Mucosa of gallbladder (tissue), 1 donor: Measurements from ENCODE around the gene THUMPD2. TPM values are rescaled to one million over a fixed set of nuclear protein-coding genes. Genes with fewer than 3 reads are reported as not detected.
"Not testable (repeated sequence)": the region's sequence is repeated elsewhere in the genome, so short reads cannot be mapped to it uniquely, and the experiment has no call there.

ENCODE experiments used
- DNase-seq: peaks from one replicate; pipeline ENCODE4 v3.0.0-alpha.2; 2020; ENCODE audit warnings: low spot score
- total RNA-seq: library from RNA; stranded (reverse); gene quantifications from one replicate; pipeline ENCODE4 v1.2.1, GENCODE V29; 2021
- donor health status: DM: no; HTN: no; CAD: no.

The THUMPD2 gene
- total RNA-seq, 1 donor from 2014 or later = 6.2 TPM

DNA sequence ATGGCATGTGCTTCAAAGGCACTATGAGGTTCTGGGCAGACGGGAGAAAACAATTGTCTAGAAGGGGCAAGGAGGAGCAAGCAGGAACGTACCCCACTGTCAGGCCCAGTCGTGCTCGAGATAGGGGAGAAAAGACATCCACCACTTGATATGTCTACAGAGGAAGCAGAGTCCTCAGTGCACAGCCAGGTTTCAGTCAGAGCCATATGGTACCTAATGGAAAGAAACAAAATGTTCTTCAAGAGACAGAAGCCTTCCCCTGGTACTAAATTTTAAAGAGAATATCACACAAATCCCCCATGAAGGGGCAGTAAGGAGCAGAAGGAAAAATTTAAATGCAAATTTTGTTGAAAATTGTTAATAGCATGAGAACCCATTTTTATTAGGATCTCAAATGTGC is 21.9 kb downstream of the THUMPD2 start:
- DNase-seq = no peak

DNA sequence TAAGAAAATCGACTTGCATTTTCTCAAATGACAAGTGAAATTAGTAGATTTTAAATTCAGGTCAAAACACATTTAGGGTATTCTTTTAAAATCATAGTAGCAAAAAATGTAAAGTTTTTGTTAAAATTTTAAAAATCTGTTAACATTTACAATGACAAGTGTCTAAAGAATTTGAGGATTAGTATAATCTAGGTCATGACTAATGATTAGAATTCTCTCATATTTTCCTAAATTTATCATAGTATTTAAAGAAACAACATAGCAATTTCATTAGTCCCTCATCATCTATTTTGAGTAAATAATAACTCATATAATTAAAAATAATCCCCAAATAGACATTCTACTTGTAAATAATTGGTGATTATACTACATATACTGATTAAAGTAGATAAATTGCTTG is 23.6 kb downstream of the THUMPD2 start:
- DNase-seq = no peak

DNA sequence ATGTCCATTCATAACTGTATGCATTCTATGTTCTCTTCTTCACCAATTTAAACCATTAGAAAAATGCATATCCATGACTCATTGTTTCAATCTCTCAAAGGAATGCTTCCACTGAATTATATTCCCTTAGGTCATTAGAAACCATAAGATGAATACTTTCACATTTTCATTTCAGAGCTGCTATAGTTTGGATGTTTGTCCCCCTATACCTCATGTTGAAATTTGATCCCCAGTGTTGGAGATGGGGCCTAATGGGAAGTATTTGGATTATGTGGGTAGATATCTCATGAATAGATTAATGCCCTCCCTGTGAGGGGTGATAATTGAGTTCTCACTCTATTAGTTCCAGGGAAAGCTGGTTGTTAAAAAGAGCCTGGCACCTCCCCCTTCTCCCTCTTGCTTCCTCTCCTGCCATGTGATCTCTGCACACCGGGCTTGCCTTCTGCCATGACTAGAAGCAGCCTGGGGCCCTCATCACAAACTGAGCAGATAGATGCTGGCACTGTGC is 35.7 kb downstream of the THUMPD2 start:
- DNase-seq = no peak

DNA sequence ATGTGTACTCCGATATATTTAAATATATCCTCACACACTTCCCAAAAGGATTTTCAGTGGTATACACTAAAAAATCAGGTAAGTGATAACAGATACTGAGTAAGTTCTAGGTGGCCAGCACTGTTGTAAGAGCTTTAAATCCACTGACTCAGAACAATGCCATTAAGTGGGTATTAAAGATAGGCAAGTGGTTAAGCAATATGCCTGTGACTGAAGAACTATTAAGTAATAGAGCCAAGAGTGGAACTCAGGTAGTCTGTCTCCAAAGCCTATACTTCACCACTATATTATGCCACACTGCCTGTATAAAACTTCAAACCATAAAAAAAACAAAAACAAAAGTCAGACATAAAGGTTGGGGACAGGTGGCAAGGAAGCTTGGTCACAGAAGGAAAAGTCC is 37.2 kb downstream of the THUMPD2 start:
- no peak for DNase-seq

DNA sequence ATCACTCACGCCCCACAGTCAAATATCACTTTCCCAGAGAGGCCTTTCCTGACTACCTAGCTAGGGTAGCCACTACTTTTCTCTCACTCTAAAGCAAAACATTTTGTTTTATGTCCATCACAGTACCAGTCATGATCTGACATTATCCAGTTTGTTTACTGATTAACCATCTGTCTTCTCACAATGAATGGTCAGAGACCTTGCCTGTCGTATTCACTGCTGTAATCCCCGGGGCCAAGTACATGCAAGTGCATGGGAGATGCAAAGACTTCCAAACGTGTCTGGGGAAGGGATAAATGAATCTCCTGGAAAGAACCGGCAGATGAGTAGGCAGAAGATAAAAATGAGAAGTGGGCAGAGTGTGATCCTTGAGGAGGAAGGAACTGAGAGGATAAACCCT is 39.7 kb downstream of the THUMPD2 start:
- no peak for DNase-seq

DNA sequence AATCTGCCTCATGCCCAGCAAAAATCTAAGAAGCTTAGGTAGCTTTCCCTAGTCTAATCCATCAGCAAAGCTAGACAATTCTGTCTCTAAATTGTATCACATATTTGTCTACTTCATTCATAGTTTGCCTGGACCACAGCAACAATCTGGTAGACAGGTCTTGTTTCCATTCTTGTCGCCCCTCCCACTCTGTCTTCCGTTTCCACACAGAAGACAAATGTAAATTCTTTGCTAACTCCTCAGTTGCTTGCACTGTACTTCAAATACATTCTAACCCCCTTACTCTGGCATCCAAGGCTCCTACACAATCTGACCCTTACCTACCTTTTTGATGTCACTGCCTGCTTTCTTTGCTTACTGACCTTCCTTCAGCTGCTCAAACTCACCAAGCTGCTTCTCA is 40.1 kb downstream of the THUMPD2 start:
- no peak for DNase-seq

DNA sequence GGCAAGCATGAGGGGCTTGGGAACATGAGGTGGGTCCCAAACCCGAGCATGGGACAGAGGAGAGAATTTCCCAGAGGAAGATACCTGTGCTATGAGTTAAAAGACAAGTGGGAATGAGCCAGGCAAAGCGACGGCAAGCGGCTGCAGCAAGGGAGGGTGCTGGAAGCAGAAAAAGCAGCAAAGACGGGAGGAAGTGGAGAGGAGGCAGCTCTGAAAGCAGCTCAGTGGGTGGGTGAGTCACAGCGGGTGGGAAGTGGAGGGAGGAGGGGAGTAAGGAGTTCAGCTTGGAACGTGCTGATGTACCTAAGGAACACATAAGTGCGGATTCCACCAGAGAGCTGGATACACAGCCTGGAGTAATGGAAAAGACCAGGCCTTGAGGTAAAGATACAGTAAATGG is 41.4 kb downstream of the THUMPD2 start:
- DNase-seq = no peak

DNA sequence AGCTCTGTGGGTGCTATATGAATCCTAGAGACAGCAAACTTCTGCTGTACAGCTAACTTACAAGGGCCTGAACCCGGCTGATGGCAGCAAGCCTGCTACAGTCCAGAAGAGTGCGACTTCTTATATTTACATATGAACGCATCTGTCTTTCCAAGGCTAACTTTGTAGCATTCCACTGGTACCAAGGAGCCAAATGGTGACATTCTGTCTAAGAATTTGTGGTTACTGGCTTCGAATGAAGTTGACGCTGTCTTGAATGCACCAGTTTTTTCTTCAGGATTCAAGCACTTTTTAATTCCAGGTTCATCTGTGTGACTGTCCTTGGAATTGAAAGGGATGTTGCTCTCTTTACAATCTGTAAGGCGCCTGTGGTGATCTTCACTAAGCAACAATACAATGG is 42.4 kb downstream of the THUMPD2 start:
- DNase-seq = no peak

DNA sequence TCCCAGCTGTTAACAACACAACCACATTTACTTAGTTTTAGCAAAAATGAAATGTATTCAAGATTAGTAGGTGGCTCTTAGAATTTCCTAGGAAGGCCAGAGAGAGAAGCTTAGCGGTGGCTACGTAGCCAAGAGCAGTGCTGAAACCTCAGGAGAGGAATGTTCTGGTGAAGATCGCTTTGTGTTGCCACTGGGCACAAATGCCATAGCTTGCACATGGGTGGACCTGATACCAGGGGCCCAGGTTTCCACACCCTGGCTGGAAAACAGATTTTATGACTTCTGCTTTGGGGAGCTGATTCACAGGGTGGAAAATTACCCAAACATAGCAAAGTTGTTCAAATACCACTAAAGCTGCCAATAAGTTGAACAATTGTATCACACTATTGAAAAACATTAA is 43.4 kb downstream of the THUMPD2 start:
- no peak for DNase-seq

DNA sequence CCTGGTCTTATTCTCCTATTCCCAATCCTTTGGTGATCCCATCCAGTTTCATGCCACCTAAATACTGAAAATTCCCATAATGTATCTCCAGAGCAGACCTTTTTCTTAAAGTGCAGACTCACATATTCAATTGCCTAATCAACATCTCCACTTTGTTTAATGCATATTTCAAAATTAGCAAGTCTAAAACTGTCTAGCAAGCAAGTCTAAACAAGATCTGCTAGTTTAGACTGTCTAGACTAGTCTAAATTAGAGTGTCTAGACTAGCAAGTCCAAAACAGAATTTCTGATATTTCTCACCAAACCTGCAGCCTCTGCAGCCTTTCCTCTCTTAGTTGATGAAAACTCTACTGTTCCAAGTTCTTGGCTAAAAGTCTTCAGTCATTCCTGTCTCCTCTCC is 44.6 kb downstream of the THUMPD2 start:
- no peak for DNase-seq

DNA sequence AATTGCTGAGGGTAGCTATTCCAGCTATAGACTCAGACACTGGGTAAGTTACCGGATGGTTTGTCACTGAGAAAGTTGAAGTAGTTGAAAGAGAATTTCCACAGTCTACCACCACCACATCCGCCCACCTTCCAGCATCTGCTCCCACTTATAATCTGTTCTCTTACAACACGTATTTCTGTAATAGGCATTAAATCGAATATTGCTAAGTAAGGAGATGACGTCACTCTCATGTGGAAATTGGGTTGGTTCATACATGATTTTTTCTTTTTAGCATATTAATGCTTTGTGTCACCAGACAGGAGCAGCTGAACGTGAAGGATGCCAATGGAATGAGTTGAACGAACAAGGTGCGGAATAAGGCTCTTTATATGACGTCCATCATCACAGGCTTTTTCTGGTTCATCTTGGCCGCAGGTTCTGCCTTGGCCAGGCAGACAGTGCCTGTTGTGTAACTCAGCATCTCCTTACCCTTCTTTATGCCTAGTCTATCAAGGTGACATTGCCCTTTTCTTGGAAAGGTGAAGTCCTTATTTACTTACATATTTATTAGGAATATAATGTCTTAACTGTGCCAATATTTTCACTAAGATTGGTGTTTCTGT is 45.9 kb downstream of the THUMPD2 start:
- DNase-seq = no peak

DNA sequence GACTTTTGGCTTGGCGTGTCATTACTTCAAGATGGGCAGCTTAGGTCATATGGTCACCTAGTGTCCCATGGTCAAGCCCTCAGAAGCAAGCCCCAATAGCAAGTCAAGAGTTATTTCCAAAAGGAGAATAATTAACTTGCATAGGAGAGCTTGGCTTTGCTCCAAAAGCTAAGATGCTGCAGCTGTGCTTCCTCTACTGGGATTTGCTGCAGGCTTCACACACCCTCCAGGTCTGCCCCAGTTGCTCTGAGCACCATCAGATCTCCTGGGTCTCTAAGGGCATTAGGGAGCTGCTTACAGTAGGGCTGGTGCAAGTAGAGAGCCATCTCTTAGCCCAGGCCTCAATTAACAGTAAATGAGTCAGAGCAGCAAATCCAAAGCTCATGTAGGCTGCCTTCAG is 46.6 kb downstream of the THUMPD2 start:
- DNase-seq = no peak

DNA sequence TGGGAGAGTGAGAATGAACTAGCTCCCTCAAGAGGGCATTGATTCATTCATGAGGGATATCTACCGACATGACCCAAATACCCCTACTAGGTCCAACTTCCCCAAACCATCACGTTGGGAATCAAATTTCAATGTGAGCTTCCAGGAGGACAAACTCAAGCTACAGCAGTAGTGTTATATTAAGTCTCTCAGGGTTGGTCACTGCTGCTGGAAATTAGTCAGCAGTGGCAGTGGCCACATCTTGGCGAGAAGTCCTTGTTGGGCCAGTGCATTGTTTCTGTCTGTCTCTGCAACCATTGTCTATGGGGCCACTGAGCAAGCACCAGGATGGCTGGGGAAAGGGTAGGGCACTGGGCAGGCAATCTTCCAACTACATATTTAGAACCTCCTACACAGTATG is 47.5 kb downstream of the THUMPD2 start:
- no peak for DNase-seq

DNA sequence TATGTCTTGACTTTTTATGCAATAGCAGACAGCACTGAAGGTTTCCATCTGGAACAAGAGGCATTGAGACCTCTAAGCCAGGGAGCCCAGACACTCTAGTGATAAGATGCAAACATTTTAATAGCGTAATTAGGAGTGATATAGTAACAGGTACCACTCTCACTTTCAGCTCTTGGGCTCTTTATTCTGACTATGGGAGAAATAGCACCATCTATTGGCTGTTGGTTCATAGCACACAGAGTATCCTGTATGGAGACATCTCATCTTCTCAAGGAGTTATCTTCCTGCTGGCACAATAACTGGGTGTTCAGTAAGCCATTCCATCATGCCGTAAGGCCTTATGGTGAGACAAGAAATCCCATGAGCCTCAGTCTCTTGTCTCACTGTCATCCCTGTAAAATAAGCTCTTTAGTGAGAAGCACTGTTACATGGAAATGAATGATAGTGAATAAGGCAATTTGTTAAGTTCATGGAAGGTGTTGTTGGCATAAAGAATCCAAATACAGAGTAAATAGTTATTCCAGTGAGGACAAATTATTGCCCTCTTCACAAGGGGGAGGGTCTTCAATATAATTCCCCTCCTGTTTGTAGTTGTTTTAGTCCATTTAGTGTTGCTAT is 48.3 kb downstream of the THUMPD2 start:
- no peak for DNase-seq

DNA sequence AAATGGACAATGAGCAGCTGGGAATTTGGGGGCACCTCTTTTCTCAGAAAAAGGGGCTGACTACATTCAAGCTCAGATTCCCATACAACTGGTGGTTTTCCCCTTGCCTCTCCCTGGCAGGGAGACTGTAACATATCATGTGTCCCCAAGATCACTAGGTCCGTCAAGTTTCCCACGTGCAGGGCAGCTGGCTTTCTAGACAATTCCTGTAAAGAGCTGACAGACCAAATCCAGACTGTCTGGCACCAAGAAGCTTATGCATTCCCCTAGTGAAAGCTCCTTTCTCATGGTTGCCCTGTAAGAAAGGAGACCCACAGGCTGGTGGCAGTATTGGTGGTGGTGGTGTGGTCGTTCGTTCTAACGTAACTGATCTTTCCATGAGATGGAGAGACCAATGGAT is 48.8 kb downstream of the THUMPD2 start:
- no peak for DNase-seq

DNA sequence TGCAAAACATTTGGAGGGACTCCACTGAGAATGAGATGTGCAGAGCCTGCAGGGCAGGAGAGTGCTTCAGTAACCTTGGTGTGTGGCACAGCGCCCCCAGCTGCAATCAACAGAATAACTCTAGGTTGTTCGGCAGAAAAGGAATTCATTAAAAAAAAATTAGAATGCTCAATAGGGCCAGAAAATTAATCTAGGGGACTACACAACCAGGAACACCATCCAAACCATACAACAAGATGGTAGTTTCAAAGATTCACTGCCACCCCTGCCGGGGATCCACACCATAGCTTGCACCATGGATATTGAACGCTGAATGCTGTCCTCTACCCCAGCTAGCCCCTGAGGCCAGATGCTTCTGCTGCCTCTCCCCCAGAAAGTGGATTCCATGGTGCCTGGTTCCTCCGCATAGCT is 50.1 kb downstream of the THUMPD2 start:
- no peak for DNase-seq

DNA sequence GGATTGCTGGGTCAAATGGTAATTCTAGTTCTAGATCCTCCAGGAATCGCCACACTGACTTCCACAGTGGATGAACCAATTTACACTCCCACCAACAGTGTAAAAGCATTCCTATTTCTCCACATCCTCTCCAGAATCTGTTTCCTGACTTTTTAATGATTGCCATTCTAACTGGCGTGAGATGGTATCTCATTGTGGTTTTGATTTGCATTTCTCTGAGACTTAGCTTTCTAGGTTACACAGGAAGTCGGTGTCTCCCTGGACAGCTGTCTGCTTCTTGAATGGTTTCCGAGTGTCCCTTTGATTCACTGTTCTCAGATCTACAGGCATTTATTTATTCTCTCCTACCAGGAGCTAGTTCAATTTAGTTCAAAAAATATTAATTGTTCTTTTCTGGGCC is 51.0 kb downstream of the THUMPD2 start:
- not testable (repeated sequence) for DNase-seq

DNA sequence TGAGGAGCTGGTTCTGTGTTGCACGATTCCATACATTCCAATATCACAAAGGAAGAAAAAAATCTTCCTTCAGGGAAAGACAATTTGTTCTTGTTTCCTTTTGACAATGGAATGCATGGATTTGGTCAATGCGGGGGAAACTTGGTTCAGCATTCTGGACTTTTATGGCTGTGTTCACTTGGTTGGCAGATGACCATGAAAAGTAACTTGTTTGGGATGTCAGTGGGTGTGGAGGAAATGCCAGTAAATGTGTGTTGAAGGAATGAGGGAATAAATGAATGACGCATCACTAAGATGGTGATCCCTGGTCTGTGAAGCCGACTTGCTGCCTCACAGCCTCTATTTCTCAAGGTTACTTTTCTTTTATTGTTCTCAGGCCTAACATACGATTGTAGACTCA is 53.7 kb downstream of the THUMPD2 start:
- no peak for DNase-seq

DNA sequence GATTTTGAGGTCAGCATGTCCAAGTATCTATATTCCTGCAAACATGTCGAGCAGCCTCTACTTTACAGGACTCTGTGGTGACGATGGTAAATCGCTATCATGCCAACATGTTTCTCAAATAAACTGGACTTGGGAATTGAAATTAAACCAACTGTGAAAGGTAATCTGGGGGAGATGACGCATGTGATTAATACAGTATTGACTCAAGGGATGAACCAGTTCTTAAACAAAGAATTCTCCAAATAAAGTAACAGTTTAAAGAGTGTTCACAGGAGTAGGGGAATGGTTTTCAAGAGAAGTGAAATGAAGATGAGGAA is 54.3 kb downstream of the THUMPD2 start:
- DNase-seq = no peak

DNA sequence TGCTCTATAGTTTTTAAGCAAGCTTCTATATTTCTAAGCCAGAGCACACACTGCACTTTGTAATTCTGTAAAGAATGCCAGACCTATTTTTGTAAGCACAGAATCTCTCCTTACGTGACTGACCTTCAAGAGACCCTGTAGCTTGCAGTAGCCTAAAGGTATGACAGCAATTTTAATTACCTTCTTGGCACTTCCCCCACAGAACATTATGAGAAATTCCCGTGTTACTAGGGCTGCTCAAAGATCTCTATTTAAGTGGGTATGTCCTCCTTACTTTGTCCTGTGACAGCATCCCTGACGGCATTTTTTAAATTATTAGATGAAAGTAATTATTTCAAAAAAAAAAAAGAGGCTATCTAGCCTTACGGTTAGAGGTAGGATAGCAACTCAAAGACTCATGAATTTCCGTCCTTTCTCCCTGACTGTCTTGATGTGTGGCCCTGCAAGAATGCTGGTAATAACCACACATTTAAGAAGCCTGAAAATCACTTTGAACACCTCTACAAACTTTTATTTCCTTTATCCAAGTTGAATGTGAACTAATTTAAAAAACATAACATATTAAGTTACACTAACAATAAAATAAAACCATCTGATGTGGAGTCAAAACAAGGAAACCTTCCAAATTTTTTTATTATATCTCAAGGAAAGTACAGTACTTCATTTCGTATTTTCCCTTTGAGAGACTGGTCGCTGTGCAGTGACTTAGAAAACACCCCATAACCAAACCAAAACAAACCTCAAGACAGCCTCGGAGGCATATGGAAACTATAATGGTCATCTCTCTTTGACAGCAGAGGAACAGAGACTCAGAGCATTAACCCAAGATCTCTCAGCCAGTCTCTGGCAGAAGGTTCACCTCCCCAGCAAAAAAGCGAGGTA is 54.9 kb downstream of the THUMPD2 start:
- no peak for DNase-seq

DNA sequence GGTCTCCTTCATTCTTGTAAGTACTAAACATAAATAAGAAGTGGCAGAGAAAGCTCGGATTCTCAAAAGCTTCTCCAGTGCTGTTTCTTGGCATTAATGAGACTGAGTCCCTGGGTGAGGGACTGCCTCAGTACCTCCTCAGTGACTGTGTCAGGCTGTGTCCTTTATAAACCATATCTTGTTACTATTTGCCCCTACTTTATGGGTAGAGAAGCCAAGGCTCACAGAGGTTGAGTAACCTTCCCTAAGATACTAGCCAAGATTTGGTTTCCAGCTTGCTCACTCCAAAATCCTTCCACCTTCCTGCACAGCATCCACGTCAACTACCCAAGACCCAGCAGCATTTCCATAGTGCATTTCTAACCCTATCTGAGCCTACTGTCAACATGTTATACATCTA is 55.6 kb downstream of the THUMPD2 start:
- DNase-seq = no peak

DNA sequence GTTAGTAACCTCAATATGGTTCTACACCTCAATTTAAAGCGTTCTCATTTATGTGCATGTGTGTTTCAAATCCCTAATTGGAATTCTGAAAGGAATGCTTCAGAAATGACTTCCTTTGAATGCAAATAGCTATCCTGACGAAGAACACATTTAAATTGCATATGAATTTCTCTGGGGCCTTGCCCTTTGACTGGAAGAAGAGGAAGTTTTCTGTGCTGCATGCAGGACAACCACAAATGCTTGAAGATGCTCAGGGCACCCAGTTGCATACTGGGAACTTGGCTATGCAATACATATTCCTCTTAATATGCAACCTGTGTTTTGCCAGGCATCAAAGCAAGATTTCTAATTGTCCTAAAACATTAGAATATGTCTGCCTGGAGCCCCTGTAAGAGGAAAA is 58.1 kb downstream of the THUMPD2 start:
- DNase-seq = no peak

DNA sequence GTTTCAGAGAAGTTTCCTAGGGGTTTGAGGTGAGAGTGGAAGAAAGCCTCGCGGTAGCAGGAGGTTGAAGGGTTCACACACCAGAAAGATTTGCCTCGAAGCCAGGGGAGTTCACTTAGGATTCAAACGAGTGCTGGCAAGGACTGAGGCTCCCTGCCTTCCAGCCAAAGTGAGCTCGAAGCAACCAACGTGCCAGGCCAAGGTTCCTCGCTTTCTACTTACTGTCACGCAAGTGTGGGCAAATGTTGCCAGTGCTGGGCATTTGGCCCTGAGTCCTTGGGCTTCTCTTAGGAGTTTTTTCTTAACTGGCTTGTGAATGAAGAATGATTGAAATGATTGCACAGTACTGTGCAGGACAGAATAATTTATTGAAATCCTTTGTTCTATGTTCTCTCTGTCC is 59.7 kb downstream of the THUMPD2 start:
- no peak for DNase-seq
